Thoracic aorta (tissue), 2 donors: Measurements from ENCODE around the gene RALGAPA2. TPM values are rescaled to one million over a fixed set of nuclear protein-coding genes. Genes with fewer than 3 reads are reported as not detected.

Experiments used
- ATAC-seq: fragments of 150-250 bp; one replicate; pipeline ENCODE4 v1.8.0; 2017; ENCODE audit warnings: low read depth; ENCODE audit not compliant: insufficient number of reproducible peaks, low FRiP score
- DNase-seq: peaks from one replicate; pipeline ENCODE4 v3.0.0-alpha.2; 2020; ENCODE audit warnings: low spot score
- H3K27ac ChIP-seq, 2 donors: fragments of 200-600 bp; sonication (generic); 1 replicate in 1 of 2; 2 replicates in 1 of 2; pipeline ENCODE4 v1.5.1; 2016; ENCODE audit warnings: mild to moderate bottlenecking in 2 of 2, moderate library complexity in 2 of 2
- H3K27me3 ChIP-seq: fragments of 200-600 bp; sonication (generic); replicated peaks from 2 replicates; pipeline ENCODE4 v1.6.0; 2016; ENCODE audit warnings: mild to moderate bottlenecking; ENCODE audit not compliant: insufficient read depth
- H3K36me3 ChIP-seq: fragments of 200-600 bp; sonication (generic); one replicate; pipeline ENCODE4 v1.5.1; 2016
- H3K4me1 ChIP-seq, 2 donors: fragments of 200-600 bp; sonication (generic); 1 replicate in 1 of 2; 2 replicates in 1 of 2; pipeline versions ENCODE4 v1.5.1 to v1.6.0; 2016; ENCODE audit warnings: low read depth in 2 of 2, mild to moderate bottlenecking in 1 of 2; ENCODE audit not compliant: control insufficient read depth in 1 of 2
- H3K4me3 ChIP-seq: fragments of 200-600 bp; sonication (generic); 2 replicates; pipeline ENCODE4 v1.5.1; 2016; ENCODE audit warnings: mild to moderate bottlenecking
- H3K9me3 ChIP-seq: fragments of 200-600 bp; sonication (generic); 2 replicates; pipeline ENCODE4 v1.5.1; 2016
- total RNA-seq, 2 donors: library from RNA; depleted of rRNA; stranded (reverse); fragments of >200 nt; gene quantifications; one replicate each; pipeline versions ENCODE4 v1.1.0 to v1.2.3, GENCODE V29; 2016
- TF ChIP-seq, protein P1 (sequence below): fragments of 200-600 bp; sonication (generic); IDR thresholded peaks from one replicate; pipeline ENCODE4 v1.5.1; 2019; ENCODE audit warnings: antibody characterized with exemption

Gene RALGAPA2
- total RNA-seq, 2 donors from 2014 or later: 20.3 to 48.3 TPM

DNA sequence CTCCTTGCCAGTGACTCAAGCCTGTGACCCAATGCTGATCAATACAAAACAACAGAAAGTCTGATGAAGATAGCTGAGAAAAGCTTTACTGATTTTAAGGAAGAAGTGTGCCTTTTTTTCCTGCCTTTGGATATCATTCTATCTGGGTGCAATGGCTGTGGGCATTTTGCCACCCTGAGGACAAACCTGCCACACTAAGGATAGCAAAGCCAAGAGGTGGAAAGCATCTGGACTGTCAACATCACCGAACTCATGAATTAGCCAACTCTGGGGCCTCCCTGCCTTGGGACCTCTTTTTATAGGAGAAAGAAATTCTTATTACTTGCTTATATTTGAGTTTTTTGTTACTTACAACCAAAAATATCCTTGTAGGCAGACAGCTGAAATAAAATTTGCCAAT lies 19.9 kb downstream of the RALGAPA2 start:
- no peaks in the 10 kb centered on the region for H3K27me3 ChIP-seq
- H3K9me3 ChIP-seq: no peaks in the 10 kb centered on the region
- TF ChIP-seq, protein P1, sequence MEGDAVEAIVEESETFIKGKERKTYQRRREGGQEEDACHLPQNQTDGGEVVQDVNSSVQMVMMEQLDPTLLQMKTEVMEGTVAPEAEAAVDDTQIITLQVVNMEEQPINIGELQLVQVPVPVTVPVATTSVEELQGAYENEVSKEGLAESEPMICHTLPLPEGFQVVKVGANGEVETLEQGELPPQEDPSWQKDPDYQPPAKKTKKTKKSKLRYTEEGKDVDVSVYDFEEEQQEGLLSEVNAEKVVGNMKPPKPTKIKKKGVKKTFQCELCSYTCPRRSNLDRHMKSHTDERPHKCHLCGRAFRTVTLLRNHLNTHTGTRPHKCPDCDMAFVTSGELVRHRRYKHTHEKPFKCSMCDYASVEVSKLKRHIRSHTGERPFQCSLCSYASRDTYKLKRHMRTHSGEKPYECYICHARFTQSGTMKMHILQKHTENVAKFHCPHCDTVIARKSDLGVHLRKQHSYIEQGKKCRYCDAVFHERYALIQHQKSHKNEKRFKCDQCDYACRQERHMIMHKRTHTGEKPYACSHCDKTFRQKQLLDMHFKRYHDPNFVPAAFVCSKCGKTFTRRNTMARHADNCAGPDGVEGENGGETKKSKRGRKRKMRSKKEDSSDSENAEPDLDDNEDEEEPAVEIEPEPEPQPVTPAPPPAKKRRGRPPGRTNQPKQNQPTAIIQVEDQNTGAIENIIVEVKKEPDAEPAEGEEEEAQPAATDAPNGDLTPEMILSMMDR: no peak
- ATAC-seq (no peak), DNase-seq (no peak)
- H3K36me3 ChIP-seq: no peaks in the 10 kb centered on the region
- peaks cover 0 to 4% of the 10 kb centered on the region in 2 donors for H3K4me1 ChIP-seq
- H3K4me3 ChIP-seq: no peak overlapping the region
- no peak overlapping the region for H3K27ac ChIP-seq

DNA sequence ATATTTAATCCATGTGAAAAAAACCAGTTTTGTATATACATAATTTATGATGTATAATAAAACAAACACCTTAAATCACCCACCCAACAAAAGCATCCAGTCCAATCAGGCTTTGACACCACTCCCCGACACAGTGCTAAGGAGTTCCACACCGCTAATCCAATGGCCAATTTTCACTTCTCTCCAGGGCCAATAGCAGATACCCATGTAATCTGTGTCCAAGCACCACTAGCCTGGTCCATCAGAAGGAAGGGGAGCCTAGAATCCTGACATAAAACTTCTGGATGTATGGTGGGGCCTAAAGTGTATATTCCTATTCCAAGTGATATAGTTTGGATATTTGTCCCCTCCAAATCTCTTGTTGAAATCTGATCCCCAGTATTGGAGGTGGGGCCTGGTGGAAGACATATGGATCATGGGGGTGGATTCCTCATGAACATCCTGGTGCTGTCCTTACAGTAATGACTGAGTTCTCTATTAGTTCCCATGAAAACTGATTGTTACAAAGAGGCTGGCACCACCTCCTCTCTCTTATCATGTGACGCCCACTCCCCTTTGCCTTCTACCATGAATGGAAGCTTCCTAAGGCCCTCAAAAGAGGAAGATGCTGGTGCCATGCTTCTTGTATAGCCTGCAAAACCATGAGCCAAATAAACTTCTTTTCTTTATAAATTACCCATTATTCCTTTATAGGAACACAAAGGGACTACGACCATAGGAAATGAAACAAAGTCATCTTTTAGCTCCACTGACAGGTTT lies 20.8 kb downstream of the RALGAPA2 start:
- H3K27ac ChIP-seq: no peak overlapping the region
- H3K4me1 ChIP-seq: peaks cover 0 to 4% of the 10 kb centered on the region in 2 donors
- no peaks in the 10 kb centered on the region for H3K27me3 ChIP-seq
- DNase-seq: no peak
- H3K4me3 ChIP-seq: no peak overlapping the region
- ATAC-seq: no peak
- TF ChIP-seq, protein P1: no peak
- H3K36me3 ChIP-seq: no peaks in the 10 kb centered on the region
- no peaks in the 10 kb centered on the region for H3K9me3 ChIP-seq

DNA sequence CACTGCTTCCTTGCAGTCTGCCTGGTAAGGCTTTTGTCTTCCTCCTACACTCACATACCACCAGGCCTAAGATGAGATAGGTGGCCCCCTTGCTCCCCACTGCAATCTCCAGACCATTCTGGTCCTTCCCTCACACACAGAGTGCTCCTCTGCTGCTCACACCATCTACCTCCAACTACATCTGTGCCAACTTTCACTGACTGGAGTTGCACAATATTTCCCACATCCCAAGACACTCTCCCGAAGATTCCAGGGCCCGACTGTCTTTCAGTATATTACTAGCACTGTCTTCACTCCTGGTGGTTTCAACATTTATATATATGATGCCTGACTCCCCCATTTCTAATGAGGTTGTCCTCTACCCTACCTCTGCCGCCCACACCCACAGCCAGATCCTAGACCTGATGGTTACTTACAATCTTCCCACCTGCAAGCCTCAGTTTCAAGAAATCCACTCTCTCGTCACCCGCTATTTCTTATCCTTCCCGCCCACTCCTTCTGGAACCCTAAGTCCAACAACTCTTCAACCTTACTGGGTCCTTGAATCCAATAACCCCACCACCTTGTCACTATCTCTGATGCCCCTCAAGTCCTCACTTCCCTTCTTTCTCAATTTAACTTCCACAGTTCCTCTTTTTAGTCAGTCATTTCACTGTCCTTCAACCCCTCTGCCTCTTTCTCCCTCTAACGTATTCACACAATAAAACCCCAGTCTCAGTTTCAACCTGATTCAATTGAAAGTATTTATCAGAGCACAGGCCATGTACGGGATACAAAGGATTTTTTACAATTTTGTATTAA lies 21.6 kb downstream of the RALGAPA2 start:
- H3K36me3 ChIP-seq: no peaks in the 10 kb centered on the region
- ATAC-seq: no peak
- H3K4me1 ChIP-seq: peaks cover 0 to 4% of the 10 kb centered on the region in 2 donors

DNA sequence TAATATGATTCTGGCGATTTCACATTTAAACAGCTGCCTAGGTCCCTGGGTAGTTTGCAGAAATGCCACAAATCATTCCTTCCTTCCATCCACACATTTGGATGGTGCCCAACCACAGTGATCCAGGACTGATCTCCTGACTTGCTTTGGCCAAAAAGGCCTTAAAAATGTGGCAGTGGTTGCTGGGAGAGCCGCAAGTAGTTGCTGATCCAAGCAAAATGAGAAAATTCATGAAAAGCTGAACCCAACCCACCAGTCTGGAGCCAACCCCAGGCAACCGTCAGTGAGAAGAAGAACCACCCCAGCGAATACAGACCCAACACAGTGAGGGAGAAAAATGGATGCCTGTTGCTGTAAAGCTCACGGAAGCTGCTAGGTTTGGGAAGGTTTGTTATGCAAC lies 25.1 kb downstream of the RALGAPA2 start:
- no peak overlapping the region for H3K27ac ChIP-seq
- DNase-seq: no peak
- no peak for ATAC-seq
- peaks cover 0 to 4% of the 10 kb centered on the region in 2 donors for H3K4me1 ChIP-seq
- H3K4me3 ChIP-seq: no peak overlapping the region
- H3K27me3 ChIP-seq: no peaks in the 10 kb centered on the region
- no peaks in the 10 kb centered on the region for H3K36me3 ChIP-seq
- no peaks in the 10 kb centered on the region for H3K9me3 ChIP-seq
- TF ChIP-seq, protein P1: no peak

More for the DNA sequence above, 21.6 kb downstream of the RALGAPA2 start:
- no peak for DNase-seq
- TF ChIP-seq, protein P1: no peak
- no peak overlapping the region for H3K27ac ChIP-seq
- H3K9me3 ChIP-seq: no peaks in the 10 kb centered on the region
- no peaks in the 10 kb centered on the region for H3K27me3 ChIP-seq
- H3K4me3 ChIP-seq: no peak overlapping the region

DNA sequence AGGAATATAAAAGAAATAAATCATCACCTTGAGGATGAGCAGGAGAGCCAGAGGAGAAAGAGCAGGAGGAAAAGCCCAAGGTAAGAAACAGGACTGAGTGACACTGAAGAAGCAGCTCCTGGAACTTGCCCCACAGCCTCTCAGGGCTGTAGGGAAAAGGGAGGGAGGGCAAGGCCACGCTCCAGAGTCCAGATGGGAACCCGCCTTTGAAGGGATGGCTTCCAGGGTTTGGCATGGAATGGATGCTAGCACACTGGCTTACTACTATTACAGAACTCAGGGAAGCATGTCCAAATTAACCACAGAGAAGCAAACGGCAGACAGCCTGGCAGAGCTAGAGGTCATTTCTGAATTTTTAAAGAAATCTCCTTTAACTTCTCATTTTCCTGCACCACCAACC lies 26.8 kb downstream of the RALGAPA2 start:
- H3K4me1 ChIP-seq: no peaks in the 10 kb centered on the region
- no peak for DNase-seq
- H3K9me3 ChIP-seq: no peaks in the 10 kb centered on the region
- H3K27me3 ChIP-seq: no peaks in the 10 kb centered on the region
- ATAC-seq: no peak
- TF ChIP-seq, protein P1: no peak
- no peak overlapping the region for H3K4me3 ChIP-seq
- no peak overlapping the region for H3K27ac ChIP-seq
- H3K36me3 ChIP-seq: no peaks in the 10 kb centered on the region
